ENCODE measurements around the gene DUSP7.

Gene DUSP7

GRCh38 chr3:52029535-52029934 lies 26.8 kb downstream of the DUSP7 start:
- Histone ChIP-seq H3K36me3 (ENCODE audit: insufficient read depth, low read length) (no peaks in the 10 kb centered on the region), H3K4me1 (ENCODE audit: control insufficient read depth, insufficient read depth, low read length) (peaks cover 21% of the 10 kb centered on the region), H3K9me3 (replicated peaks; ENCODE audit: low read length) (peaks cover 5% of the 10 kb centered on the region), H3K4me3 (ENCODE audit: low read length) (no peak overlapping the region), H3K4me2 (ENCODE audit: low read length) (no peak overlapping the region), H3K27me3 (ENCODE audit: control insufficient read depth, insufficient read depth, low read length) (no peaks in the 10 kb centered on the region), H3K9ac (ENCODE audit: low read depth, low read length) (no peak overlapping the region)

- H3K4me1 ChIP-seq (ENCODE audit: control insufficient read depth, insufficient read depth, low read length) = peaks cover 21% of the 10 kb centered on the region
- no peak overlapping the region for H3K9ac ChIP-seq (ENCODE audit: low read depth, low read length)
- H3K4me2 ChIP-seq (ENCODE audit: low read length) = peak overlapping the region; percentile 29
- no peaks in the 10 kb centered on the region for H3K36me3 ChIP-seq (ENCODE audit: insufficient read depth, low read length)
- no peak overlapping the region for H3K4me3 ChIP-seq (ENCODE audit: low read length)
- peaks cover 5% of the 10 kb centered on the region for H3K9me3 ChIP-seq (replicated peaks; ENCODE audit: low read length)
- no peaks in the 10 kb centered on the region for H3K27me3 ChIP-seq (ENCODE audit: control insufficient read depth, insufficient read depth, low read length)
Observed at GRCh38 chr3:52029053-52029452, 27.3 kb downstream of the DUSP7 start.

- Histone ChIP-seq H3K9ac (ENCODE audit: low read depth, low read length) (no peak overlapping the region), H3K4me1 (ENCODE audit: control insufficient read depth, insufficient read depth, low read length) (peaks cover 21% of the 10 kb centered on the region)
Observed at GRCh38 chr3:52028572-52028971, 27.8 kb downstream of the DUSP7 start.

GRCh38 chr3:52026041-52026440 lies 30.3 kb downstream of the DUSP7 start:
- H3K4me2 ChIP-seq (ENCODE audit: low read length) = no peak overlapping the region
- peaks cover 36% of the 10 kb centered on the region for H3K4me1 ChIP-seq (ENCODE audit: control insufficient read depth, insufficient read depth, low read length)
- H3K9me3 ChIP-seq (replicated peaks; ENCODE audit: low read length) = peaks cover 1% of the 10 kb centered on the region
- H3K9ac ChIP-seq (ENCODE audit: low read depth, low read length) = no peak overlapping the region
- H3K36me3 ChIP-seq (ENCODE audit: insufficient read depth, low read length) = no peaks in the 10 kb centered on the region
- no peaks in the 10 kb centered on the region for H3K27me3 ChIP-seq (ENCODE audit: control insufficient read depth, insufficient read depth, low read length)
- H3K4me3 ChIP-seq (ENCODE audit: low read length) = no peak overlapping the region

More at GRCh38 chr3:52028572-52028971, 27.8 kb downstream of the DUSP7 start:
- no peak overlapping the region for H3K4me3 ChIP-seq (ENCODE audit: low read length)
- H3K9me3 ChIP-seq (replicated peaks; ENCODE audit: low read length) = peaks cover 5% of the 10 kb centered on the region
- H3K4me2 ChIP-seq (ENCODE audit: low read length) = peak overlapping the region; percentile 29
- no peaks in the 10 kb centered on the region for H3K27me3 ChIP-seq (ENCODE audit: control insufficient read depth, insufficient read depth, low read length)
- no peaks in the 10 kb centered on the region for H3K36me3 ChIP-seq (ENCODE audit: insufficient read depth, low read length)

- no peaks in the 10 kb centered on the region for H3K36me3 ChIP-seq (ENCODE audit: insufficient read depth, low read length)
- H3K27me3 ChIP-seq (ENCODE audit: control insufficient read depth, insufficient read depth, low read length) = no peaks in the 10 kb centered on the region
- H3K9ac ChIP-seq (ENCODE audit: low read depth, low read length) = no peak overlapping the region
- H3K4me1 ChIP-seq (ENCODE audit: control insufficient read depth, insufficient read depth, low read length) = peaks cover 36% of the 10 kb centered on the region
- no peak overlapping the region for H3K4me2 ChIP-seq (ENCODE audit: low read length)
- no peak overlapping the region for H3K4me3 ChIP-seq (ENCODE audit: low read length)
- no peaks in the 10 kb centered on the region for H3K9me3 ChIP-seq (replicated peaks; ENCODE audit: low read length)
Observed at GRCh38 chr3:52025453-52025852, 30.9 kb downstream of the DUSP7 start.

GRCh38 chr3:52024765-52025452 lies 31.5 kb downstream of the DUSP7 start:
- no peaks in the 10 kb centered on the region for H3K36me3 ChIP-seq (ENCODE audit: insufficient read depth, low read length)
- no peak overlapping the region for H3K4me3 ChIP-seq (ENCODE audit: low read length)
- peaks cover 37% of the 10 kb centered on the region for H3K4me1 ChIP-seq (ENCODE audit: control insufficient read depth, insufficient read depth, low read length)
- H3K9ac ChIP-seq (ENCODE audit: low read depth, low read length) = no peak overlapping the region
- H3K9me3 ChIP-seq (replicated peaks; ENCODE audit: low read length) = no peaks in the 10 kb centered on the region
- no peak overlapping the region for H3K4me2 ChIP-seq (ENCODE audit: low read length)
- no peaks in the 10 kb centered on the region for H3K27me3 ChIP-seq (ENCODE audit: control insufficient read depth, insufficient read depth, low read length)

- Histone ChIP-seq H3K4me2 (ENCODE audit: low read length) (no peak overlapping the region), H3K36me3 (ENCODE audit: insufficient read depth, low read length) (no peaks in the 10 kb centered on the region), H3K4me1 (ENCODE audit: control insufficient read depth, insufficient read depth, low read length) (peaks cover 41% of the 10 kb centered on the region), H3K9me3 (replicated peaks; ENCODE audit: low read length) (no peaks in the 10 kb centered on the region), H3K4me3 (ENCODE audit: low read length) (no peak overlapping the region), H3K9ac (ENCODE audit: low read depth, low read length) (no peak overlapping the region), H3K27me3 (ENCODE audit: control insufficient read depth, insufficient read depth, low read length) (no peaks in the 10 kb centered on the region)
Observed at GRCh38 chr3:52023860-52024764, 32.3 kb downstream of the DUSP7 start.

GRCh38 chr3:52023101-52023770 lies 33.1 kb downstream of the DUSP7 start:
- no peaks in the 10 kb centered on the region for H3K36me3 ChIP-seq (ENCODE audit: insufficient read depth, low read length)
- no peak overlapping the region for H3K4me3 ChIP-seq (ENCODE audit: low read length)
- no peak overlapping the region for H3K4me2 ChIP-seq (ENCODE audit: low read length)
- H3K9ac ChIP-seq (ENCODE audit: low read depth, low read length) = no peak overlapping the region
- no peaks in the 10 kb centered on the region for H3K27me3 ChIP-seq (ENCODE audit: control insufficient read depth, insufficient read depth, low read length)
- H3K4me1 ChIP-seq (ENCODE audit: control insufficient read depth, insufficient read depth, low read length) = peaks cover 32% of the 10 kb centered on the region
- no peaks in the 10 kb centered on the region for H3K9me3 ChIP-seq (replicated peaks; ENCODE audit: low read length)

- Histone ChIP-seq H3K4me1 (ENCODE audit: control insufficient read depth, insufficient read depth, low read length) (peaks cover 31% of the 10 kb centered on the region), H3K4me3 (ENCODE audit: low read length) (no peak overlapping the region), H3K9me3 (replicated peaks; ENCODE audit: low read length) (no peaks in the 10 kb centered on the region), H3K27me3 (ENCODE audit: control insufficient read depth, insufficient read depth, low read length) (no peaks in the 10 kb centered on the region), H3K4me2 (ENCODE audit: low read length) (peak overlapping the region; percentile 34), H3K9ac (ENCODE audit: low read depth, low read length) (no peak overlapping the region), H3K36me3 (ENCODE audit: insufficient read depth, low read length) (no peaks in the 10 kb centered on the region)
Observed at GRCh38 chr3:52022323-52023100, 33.9 kb downstream of the DUSP7 start.

GRCh38 chr3:52021489-52022268 lies 34.7 kb downstream of the DUSP7 start:
- Histone ChIP-seq H3K9ac (ENCODE audit: low read depth, low read length) (no peak overlapping the region), H3K36me3 (ENCODE audit: insufficient read depth, low read length) (no peaks in the 10 kb centered on the region), H3K4me3 (ENCODE audit: low read length) (no peak overlapping the region), H3K27me3 (ENCODE audit: control insufficient read depth, insufficient read depth, low read length) (no peaks in the 10 kb centered on the region), H3K4me1 (ENCODE audit: control insufficient read depth, insufficient read depth, low read length) (peaks cover 31% of the 10 kb centered on the region), H3K4me2 (ENCODE audit: low read length) (no peak overlapping the region), H3K9me3 (replicated peaks; ENCODE audit: low read length) (no peaks in the 10 kb centered on the region)

All from skeletal muscle satellite cell (primary cell).